ENCODE results near the gene KPNA6.

KPNA6 gene

DNA sequence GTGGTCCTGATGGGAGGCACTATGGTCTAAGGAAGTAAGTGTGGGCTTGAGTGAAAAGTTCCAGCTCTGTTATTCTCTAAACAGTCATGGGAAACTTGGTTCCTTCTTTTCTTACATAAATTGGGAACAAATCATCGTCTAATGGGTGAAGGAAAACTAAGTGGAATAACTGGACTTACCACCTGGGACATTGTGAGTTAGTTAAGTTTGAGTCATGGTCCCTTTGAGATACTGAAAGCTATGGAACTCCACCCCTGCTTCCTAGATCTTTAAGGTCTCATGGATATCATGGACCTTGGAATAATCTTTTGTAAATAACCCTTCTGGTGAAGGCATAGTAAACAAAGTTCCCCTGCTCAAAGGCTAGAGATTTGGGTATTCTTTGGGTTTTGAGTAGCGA lies 55.5 kb downstream of the KPNA6 start:
- TF ChIP-seq GATA2 (IDR thresholded peaks at IDR 0.05; ENCODE audit: low read depth, low read length) (no peak), GATA3 (IDR thresholded peaks at IDR 0.05; ENCODE audit: low read depth, low read length) (no peak)

DNA sequence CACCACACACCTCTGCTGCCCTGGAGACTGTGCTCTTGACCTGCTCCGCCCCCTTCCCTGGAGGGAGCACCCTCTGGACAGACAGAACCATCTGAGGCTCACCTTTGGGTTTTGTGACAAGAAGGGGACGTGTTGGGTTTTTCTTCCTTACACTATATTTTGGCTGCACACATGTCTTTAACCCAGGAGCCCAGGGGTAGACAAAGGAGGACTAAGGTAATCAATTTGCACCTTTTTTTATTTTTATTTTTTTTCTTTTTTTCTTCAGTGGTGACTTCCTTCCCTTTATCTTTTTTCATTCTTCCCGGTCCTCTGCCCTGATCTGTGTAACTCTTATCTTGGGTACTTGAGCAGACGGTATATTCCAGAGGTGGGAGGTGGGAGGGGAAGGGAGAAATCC lies 63.1 kb downstream of the KPNA6 start:
- TF ChIP-seq GATA2 (IDR thresholded peaks at IDR 0.05; ENCODE audit: low read depth, low read length) = no peak

DNA sequence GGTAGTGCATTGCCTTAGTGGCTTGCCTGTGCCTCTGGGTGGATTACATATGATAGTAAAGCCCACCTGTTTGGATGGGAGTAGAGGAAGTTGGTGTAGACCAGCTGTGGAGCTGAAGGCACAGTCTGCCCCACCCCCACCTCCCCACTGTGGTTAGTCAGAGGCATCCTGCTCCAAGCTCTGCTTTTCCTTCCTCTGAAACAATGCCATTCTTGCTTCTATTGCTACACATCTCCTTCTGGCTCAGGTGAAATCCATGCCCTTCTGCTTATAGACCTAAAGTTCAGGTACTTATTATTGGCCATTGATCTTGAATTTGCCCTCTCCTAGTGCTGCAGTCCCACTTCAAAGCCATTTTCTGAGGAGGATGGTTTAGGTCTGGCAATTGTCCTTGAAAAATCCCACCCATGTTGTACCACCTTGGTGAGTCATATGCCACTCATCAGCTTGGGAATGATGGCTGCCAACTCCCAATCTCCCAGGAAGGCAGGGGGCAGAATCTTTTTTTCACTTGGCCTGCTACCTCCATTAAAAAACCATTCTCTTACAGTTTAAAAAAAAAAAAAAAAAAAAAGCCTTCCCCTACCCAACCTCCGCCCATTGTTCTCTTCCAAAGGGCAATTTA lies 64.9 kb downstream of the KPNA6 start:
- no peak for TF ChIP-seq GATA3 (IDR thresholded peaks at IDR 0.05; ENCODE audit: low read depth, low read length)
- TF ChIP-seq GATA2 (IDR thresholded peaks at IDR 0.05; ENCODE audit: low read depth, low read length) = no peak

DNA sequence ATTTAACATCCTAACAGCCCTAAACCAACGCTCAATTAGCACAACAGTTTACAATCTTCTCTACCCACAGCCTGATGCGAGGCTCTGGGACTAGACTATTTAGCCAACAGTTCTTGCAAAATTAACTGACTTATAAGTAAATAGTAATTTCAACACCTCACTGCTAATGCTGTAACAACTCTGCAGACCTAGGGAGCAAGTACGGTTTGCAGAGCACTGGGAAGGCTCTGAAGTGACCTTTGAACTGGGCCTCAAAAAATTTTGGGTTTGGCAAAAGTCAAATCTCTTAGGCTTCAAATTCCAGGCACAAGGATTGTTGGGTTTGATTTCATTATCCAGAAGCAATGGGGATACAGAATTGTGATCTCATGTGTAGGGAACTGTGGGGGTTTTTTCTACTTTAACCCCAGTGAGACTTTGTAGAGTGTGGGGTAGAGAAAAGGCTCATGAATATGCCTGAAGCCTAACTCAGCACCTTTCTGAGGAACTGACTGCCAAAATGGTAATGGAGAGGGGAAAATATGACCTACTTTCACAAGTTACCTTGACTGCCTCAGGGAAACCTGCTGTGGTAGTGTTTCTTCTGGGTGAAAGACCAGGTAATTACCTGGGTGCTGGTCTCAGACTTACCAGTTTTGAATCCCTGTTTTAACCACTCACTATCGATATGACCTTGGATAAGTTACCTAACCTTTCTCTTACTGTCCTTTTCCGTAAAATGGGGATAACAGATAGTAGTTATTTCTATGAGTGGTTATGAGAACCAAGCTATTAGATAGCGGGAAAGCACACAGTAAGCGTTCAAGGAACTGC lies 70.7 kb downstream of the KPNA6 start:
- TF ChIP-seq GATA2 (IDR thresholded peaks at IDR 0.05; ENCODE audit: low read depth, low read length) = no peak
- TF ChIP-seq GATA3 (IDR thresholded peaks at IDR 0.05; ENCODE audit: low read depth, low read length) = no peak

DNA sequence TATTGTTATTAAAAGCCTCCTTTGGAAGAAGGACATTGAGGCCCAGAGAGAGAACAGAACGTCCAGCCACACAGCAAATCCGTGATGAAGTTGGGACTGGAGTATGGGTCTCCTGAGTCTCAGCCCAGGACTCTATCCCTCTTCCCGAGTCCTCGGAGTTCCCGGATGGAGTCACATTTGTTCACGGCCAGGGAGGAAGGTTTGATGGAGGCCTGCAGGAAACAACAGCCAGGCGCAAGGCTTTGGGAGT lies 71.3 kb downstream of the KPNA6 start:
- TF ChIP-seq GATA3 (IDR thresholded peaks at IDR 0.05; ENCODE audit: low read depth, low read length) = no peak
- no peak for TF ChIP-seq GATA2 (IDR thresholded peaks at IDR 0.05; ENCODE audit: low read depth, low read length)

DNA sequence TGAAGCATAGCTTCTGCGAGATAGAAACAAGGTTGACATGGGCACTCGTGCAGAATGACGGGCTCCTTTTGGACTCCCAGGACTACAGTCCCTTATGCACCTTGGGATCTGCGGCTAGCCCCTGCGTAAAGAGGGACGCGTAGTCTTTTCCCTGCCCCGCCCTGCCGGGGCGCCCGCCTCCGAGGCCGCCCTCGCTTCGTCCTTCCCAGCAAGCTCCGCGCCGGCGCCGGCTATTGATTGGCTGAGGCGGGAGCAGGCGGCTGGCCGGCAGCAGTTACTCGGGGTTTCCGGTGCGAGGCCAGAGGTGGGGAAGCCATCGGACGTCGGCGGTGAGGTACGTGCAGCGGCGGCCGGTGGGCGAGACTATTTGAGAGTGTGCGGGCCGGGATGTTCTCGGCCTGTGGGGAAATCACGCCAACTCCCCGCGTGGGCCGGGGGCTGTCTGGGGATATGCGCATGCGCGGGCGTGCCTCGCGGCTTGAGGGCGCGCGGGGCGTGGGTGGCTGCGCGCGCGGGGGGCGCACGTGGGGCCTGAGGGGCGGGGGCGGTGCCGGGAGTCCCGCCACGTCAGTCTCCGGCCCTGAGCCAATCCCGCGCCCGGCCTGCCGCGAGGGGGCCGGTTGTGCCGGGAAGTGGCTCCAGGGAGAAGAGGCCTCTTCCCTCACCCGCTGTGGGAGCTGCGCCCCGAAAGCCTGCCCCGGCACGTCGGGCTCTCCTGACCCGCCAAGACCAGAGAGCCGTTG lies 71.8 kb downstream of the KPNA6 start, which contains the start of gene TXLNA:
Gene TXLNA, plus strand, starts transcription at position 233 of the 743 bp plus-strand sequence. CDS start 671 bp downstream, outside the sequence.
- TF ChIP-seq GATA2 (IDR thresholded peaks at IDR 0.05; ENCODE audit: low read depth, low read length) (no peak), GATA3 (IDR thresholded peaks at IDR 0.05; ENCODE audit: low read depth, low read length) (no peak)

DNA sequence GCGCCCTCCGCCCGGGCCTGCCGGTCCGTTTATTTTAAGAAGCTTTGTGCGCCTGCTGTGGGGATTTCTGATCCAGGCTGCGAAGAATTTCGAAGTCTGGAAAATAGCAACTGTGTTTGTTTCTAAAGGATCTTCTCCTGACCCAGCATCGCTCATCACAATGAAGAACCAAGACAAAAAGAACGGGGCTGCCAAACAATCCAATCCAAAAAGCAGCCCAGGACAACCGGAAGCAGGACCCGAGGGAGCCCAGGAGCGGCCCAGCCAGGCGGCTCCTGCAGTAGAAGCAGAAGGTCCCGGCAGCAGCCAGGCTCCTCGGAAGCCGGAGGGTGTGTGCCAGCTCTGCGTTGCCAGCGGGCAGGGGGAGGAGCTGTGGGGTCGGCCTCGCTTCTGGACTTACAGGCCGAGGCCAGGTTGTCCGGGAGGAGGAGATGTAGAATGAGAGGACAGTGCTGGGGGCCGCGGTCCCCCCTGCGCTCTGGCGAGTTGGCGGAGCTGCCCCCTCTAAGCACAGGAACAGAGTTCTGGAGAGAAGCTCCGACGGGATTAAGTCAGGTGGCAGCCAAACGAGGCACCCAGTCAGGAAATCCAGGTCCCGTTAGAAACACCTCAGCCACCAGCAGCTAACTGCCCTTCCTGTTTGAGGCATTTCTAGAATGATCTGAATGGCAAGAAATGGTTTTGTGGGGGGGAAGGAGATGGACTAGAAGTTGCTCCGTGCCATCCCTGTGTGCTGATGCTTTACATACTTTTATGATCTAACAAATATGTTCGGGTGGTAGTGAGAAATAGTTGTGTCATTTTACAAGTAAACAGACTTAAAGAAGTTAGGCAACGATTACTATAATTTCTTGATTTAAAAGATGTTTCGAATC lies 72.6 kb downstream of the KPNA6 start:
- no peak for TF ChIP-seq GATA2 (IDR thresholded peaks at IDR 0.05; ENCODE audit: low read depth, low read length)
- TF ChIP-seq GATA3 (IDR thresholded peaks at IDR 0.05; ENCODE audit: low read depth, low read length) = no peak

DNA sequence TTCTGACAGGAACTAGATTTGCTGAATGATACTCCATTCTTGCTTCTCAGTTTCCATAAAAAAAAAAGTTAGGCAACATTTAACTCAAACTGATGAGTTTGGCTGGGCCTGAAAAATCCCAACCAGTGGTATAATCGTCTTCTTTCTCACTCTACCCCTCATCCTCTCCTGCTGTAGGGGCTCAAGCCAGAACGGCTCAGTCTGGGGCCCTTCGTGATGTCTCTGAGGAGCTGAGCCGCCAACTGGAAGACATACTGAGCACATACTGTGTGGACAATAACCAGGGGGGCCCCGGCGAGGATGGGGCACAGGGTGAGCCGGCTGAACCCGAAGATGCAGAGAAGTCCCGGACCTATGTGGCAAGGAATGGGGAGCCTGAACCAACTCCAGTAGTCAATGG lies 73.2 kb downstream of the KPNA6 start:
- no peak for TF ChIP-seq GATA3 (IDR thresholded peaks at IDR 0.05; ENCODE audit: low read depth, low read length)
- no peak for TF ChIP-seq GATA2 (IDR thresholded peaks at IDR 0.05; ENCODE audit: low read depth, low read length)

DNA sequence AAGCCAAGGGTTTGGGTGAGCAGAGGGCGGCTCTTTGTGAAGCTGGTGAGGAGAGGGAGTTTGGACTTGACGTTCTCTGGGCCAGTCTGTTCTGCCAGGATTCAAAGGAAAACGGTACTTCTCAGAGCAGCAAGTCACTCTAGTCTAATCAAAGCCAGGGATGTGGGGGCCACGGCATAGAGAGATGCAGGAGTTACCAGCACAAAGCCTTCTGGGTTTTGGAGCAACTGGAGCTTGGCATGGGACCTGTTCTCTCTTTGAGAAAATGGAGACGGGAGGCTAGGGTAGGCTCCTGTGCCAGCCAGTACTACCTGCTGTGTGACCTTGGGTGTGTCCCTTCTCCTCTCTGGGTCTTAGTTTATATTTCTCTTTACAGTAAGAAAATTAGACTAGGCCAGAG lies 73.7 kb downstream of the KPNA6 start:
- TF ChIP-seq GATA2 (IDR thresholded peaks at IDR 0.05; ENCODE audit: low read depth, low read length) (no peak), GATA3 (IDR thresholded peaks at IDR 0.05; ENCODE audit: low read depth, low read length) (no peak)

DNA sequence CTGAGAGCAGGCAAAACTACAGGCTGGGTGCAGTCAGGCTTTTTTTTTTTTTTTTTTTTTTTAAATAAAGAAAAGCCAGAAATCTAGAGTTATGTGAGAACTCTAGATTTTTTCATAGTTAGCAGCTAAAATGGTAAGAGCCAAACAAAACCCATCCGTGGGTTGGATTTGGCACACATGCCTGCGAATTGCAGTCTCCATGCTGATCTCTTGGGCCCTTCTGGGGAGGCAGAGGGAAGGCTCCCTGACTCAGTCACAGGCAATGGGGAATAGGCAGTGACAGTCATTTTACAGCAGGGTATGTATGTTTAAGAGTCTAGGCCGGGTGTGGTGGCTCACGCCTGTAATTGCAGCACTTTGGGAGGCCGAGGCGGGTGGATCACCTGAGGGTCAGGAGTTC lies 74.2 kb downstream of the KPNA6 start:
- TF ChIP-seq GATA2 (IDR thresholded peaks at IDR 0.05; ENCODE audit: low read depth, low read length) (no peak), GATA3 (IDR thresholded peaks at IDR 0.05; ENCODE audit: low read depth, low read length) (no peak)

DNA sequence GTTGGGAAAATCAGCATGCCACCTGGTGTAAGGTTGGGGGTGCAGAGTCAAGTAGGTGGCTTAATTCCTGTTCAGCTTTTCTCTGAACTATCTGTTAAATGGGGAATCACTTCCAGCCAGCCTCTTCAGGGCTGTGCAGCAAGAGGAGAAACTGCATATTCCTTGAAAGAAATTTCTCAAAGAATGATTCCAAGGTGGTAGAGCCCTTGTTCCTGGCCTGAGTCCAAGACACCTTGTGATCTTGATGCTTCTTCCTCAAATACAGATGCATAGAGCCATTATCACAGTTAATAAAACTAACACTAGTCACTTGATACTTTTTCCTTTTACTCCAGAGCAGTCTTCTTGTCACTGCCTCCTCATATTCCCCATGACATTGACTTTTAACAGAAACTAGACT lies 76.8 kb downstream of the KPNA6 start:
- TF ChIP-seq GATA3 (IDR thresholded peaks at IDR 0.05; ENCODE audit: low read depth, low read length) (no peak), GATA2 (IDR thresholded peaks at IDR 0.05; ENCODE audit: low read depth, low read length) (no peak)

DNA sequence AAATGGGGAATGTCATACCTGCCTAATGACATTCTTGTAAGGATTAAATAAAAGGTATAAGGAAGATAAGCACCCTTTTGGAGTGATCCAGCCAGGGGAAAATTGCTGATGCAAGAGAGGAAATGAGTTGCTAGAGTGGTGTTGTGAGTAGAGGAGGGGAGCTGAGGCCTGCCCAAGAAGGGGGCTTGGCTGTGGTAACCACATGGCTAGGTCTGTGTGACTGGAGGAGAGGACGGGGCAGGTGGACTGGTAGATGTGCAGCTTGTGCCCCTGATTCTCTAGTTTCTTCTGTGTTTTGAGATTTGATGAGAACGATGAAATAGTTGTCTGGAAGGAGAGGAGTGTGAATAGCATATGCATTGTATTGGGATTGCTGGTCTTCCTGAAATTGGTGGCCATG lies 78.2 kb downstream of the KPNA6 start:
- TF ChIP-seq GATA3 (IDR thresholded peaks at IDR 0.05; ENCODE audit: low read depth, low read length) (no peak), GATA2 (IDR thresholded peaks at IDR 0.05; ENCODE audit: low read depth, low read length) (no peak)

DNA sequence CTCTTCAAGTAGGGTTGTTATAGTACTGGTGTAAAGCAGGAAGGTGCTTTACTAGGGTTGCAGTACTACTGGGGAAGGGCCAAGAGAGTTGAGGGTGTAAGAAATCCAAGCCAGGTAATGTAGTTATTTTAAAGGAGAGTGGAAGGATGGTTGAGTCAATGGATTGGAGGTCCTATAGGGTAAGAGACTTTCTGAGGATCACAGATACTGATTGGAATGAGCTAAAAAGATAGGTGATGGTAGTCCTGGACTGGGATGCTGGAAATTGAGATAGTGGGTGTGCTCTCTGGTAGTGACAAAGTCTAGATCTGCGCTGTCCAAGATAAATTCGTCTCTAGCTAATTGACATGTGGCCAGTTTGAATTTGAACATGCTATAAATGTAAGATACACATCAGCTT lies 78.6 kb downstream of the KPNA6 start:
- TF ChIP-seq GATA2 (IDR thresholded peaks at IDR 0.05; ENCODE audit: low read depth, low read length) = no peak
- no peak for TF ChIP-seq GATA3 (IDR thresholded peaks at IDR 0.05; ENCODE audit: low read depth, low read length)

DNA sequence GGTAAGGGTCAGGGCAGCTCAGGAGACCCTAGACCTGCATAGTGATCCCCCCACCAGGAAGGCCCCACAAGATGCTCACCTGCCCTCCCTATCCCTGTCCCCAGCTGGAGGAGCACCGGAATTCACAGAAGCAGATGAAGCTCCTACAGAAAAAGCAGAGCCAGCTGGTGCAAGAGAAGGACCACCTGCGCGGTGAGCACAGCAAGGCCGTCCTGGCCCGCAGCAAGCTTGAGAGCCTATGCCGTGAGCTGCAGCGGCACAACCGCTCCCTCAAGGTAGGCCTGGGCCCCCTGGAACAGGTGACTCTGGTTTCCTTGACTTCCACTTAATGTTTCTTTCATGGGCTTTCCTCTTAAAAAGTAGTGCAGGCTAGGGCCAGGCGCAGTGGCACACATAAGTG lies 80.0 kb downstream of the KPNA6 start:
- TF ChIP-seq GATA3 (IDR thresholded peaks at IDR 0.05; ENCODE audit: low read depth, low read length) (no peak), GATA2 (IDR thresholded peaks at IDR 0.05; ENCODE audit: low read depth, low read length) (no peak)

Data from SH-SY5Y (cell line).